Measurements from ENCODE around the gene FADS3.

The FADS3 gene

DNA sequence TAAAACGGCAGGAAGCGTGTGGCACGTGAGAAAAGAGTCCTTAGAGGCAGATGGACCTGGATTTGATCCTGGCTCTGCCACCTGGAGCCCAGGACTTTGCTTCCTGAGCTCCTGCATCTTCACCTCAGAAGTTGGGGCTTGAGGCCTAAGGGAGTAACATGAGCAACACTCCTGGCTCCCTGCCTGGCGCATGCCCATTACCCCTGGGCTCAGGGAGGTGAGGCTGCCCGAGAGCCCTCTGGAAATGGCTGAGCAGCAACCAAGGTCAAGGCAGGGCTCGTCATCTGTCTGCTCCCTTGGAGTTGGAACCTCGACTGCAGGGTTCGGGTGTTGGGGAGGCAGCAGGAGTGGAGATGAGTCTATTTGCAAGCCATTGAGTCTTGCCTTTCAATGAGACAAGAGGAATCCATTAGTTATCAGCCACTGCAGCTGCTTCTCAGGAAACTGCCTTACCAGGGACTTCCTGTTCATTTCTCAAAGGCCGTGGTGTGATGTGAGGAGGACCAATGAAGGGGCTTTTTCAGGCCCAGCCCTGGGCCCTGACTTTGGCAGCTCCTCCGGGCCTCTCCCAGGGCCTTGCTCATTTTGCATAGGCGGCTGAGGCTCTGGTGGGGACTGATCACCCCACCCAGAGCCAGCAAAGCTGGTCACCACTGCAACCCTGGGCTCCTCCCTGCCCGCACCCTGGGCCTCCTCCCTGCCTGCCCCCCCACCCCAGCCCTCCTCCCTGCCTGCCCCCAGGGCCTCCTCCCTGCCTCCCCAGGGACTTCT lies 56.9 kb downstream of the FADS3 start:
- DNase-seq (ENCODE audit: low read depth): peak; percentile 42

DNA sequence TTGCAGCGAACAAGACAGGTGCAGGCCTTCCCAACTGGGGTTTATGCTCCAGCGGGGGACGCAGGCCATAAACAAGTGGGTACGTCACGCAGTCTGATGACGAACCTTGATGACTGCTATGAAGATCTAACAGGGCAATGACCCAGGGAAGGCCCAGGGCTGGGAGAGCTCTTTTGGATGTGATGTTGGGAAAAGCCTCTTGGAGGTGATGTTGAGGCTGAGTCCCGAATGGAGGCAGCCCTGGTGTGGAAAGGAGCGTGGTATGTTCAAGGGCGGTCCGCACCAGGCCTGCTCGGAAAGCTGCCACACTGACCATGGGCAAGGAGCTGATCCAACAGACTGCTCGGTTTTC lies 57.4 kb downstream of the FADS3 start:
- no peak for DNase-seq (ENCODE audit: low read depth)

DNA sequence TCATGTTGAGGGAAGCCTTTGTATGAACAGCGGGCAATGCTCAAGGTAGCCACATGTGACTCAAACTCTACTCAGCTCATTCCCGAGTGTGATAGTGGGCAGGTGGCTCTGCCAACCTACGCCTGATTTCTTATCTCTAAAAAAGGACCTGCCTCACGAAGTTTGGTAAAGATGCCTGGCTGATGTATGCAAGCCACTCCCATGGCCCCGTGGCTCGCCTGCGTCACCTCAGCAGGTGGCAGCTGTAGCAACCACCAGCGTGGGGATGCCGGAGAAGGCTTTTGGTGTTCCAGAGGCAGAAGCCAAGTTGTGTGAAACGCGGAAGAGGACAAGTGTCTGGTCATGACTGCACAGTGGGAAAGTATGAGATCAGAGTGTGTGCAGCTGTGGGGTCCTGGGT lies 57.9 kb downstream of the FADS3 start:
- DNase-seq (ENCODE audit: low read depth): no peak

DNA sequence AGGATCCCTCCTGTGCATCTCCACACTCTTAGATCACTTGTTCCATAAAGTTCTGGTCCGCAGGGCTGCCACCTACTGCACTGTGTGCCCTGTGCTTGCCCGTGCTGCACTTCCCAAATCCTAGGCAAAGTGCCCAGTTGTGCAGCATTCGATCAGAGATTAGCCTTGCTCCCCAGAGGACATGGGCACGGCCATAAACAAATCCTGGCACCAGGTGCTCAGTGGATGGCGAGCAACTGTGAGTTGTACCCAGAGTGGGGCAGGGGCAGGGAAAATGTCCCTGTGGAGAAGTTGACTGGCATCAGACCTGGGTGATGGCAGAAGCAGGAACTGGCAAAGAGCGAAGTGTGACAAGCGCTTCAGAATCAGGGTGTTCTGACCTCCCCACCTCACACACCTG lies 58.6 kb downstream of the FADS3 start:
- no peak for DNase-seq (ENCODE audit: low read depth)

DNA sequence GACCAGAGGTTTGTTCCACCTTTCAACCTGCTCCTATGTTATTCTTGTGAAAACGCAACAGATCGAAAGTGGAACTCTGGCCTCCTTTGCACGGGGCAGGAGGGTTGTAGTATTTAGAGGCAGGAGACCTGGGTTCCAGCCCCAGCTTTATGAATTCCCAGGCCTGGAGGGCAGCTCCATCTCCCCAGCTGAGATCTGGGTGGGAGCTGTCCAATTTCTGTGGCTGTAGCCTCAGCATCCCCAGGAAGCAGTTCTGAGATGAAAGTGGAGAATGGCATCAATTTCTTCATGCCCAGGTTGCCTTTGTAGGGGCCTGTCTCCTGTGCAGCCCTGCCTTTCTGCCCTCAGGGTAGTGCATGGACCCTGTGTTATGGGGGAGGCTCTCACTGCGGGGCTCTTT lies 59.1 kb downstream of the FADS3 start:
- no peak for DNase-seq (ENCODE audit: low read depth)

GRCh38 chr11:61830237-61831105 lies 60.9 kb downstream of the FADS3 start:
- no peak for DNase-seq (ENCODE audit: low read depth)

- no peak for DNase-seq (ENCODE audit: low read depth)
Measured at GRCh38 chr11:61829806-61830205, 61.5 kb downstream of the FADS3 start.

- DNase-seq (ENCODE audit: low read depth): peak; percentile 43
Measured at GRCh38 chr11:61828629-61829407, 62.5 kb downstream of the FADS3 start.

- DNase-seq (ENCODE audit: low read depth): no peak
Measured at GRCh38 chr11:61828379-61828628, 63.0 kb downstream of the FADS3 start.

GRCh38 chr11:61827571-61828378 lies 63.6 kb downstream of the FADS3 start, which contains the start of gene FADS2:
TSS of gene FADS2 (plus strand) at chr11:61828300. CDS start at chr11:61828391, 91 bp downstream.
- DNase-seq (ENCODE audit: low read depth): peak; percentile 70

- DNase-seq (ENCODE audit: low read depth): no peak
Measured at GRCh38 chr11:61826930-61827570, 64.3 kb downstream of the FADS3 start.
